ENCODE measurements around the gene RNF123.
A peak's percentile ranks its signal among the peaks of the same experiment; 100 is the strongest.

Gene RNF123

DNA sequence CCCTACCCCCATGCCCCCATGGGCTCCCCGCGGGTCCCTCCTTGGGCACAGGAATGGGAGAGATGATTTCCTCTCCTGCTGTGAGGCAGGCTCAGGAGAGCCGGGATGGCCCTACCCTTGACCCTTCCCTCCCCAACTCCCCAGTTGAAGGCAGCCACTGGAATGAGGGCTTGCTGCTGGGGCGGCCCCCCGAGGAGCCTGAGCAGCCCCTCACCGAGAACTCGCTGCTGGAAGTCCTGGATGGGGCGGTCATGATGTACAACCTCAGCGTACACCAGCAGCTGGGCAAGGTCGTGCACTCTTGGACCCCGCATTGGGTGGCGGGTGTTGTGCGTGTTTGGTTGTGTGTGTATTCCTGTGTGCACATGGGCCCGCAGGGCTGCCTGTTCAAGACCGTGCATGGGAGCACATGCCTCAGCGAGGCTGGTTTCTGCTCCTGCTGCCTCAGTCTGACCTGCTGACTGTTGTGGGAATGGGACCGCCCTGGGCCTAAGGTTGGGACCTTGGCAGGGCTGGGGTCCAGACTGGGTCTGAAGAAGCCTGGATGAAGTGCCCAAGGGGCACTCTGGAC lies 16.1 kb downstream of the RNF123 start:
- no peak for DNase-seq

DNA sequence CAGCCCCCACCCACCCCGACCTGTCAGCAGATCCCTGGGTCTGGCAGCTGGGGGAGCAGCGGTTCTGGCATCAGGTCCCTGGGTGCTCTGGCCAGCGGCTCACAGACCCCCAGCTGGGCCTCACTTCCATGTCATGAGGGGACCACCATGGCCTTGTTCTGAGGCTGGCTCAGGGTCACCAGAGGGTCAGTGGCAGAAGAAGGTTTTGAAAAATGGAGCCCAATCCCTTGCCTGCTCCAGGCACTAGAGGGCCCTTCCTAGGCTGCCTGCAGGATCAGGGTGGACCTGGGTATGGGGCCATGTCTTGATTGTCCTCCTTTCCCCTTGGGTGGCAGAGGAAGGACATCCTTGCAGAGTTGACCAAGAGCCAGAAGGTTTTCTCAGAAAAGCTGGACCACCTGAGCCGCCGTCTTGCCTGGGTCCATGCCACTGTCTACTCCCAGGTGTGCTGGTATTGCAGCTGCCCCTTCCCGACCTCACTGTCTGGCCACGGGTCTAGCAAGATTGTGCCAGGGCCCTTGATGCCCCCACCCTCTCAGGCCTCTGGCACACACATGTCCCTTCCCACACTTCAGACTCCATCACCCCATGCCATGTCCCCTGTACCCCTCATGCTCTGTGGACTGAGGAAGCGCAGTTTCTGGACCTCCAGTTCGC lies 17.2 kb downstream of the RNF123 start:
- DNase-seq: no peak

- DNase-seq: no peak
Observed at GRCh38 chr3:49707113-49707480, 17.7 kb downstream of the RNF123 start.

- DNase-seq: no peak
Observed at GRCh38 chr3:49709852-49710251, 20.5 kb downstream of the RNF123 start.

DNA sequence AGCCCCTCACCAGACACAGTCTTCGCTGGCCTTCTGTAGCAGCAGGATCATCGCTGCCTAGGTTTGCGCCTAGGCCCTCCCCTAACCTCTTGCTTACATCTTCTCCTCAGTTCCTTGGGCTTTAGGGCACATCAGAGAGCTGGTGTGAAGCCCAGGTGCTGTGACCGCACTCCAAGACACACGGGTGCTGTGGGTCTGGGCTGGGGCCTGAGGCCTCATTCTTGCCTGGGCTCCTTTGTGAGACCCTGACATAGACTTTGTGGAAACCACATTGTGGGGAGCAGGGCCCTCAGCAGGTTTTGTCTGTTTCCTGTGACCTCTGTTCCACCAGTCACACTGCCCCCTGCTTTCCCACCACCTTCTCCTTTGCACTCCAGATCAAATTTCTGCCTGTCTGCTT lies 22.1 kb downstream of the RNF123 start:
- DNase-seq: no peak

- DNase-seq: no peak
Observed at GRCh38 chr3:49712166-49712565, 22.8 kb downstream of the RNF123 start.

- DNase-seq: no peak
Observed at GRCh38 chr3:49712631-49713317, 23.4 kb downstream of the RNF123 start.

- DNase-seq: no peak
Observed at GRCh38 chr3:49713336-49714105, 24.2 kb downstream of the RNF123 start.

DNA sequence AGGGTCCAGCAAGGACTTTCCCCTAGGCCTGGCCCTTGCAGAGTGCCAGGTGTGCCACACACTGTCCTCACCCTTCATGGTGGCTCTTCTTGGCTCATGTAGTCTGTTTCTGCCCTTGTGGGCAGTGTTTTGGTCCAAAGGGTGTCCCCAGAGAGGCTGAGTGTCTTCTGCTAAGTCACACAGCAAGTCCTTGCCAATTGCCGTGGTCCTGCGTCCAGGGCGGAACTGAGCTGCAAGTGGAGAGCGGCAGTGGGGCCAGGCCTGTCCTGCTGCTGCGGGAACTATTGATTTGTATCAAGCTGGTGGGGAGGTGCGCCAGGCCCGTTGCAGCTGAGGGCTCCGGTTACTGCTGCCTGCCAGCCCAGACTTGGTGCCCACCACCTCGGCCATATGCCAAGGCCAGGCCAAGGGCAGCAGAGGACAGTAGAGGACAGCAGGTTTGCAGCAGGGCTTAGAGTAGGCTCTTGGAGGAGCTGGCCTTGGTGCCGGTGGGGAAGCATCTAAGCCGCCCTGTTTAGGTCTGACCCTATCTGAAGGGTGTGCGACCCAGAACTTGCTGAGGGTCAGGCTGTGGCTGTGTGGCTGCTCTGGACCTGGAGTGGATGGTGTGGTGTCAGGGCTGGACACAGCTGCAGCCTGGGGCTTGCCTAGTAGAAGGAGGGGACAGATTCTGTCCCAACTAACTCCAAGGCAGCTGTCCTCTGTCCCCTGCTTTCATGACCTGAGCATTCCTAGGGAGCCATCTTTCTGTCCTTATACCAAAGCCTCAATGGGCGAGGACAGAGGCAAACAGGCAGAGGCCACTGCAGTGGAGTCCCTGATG lies 25.6 kb downstream of the RNF123 start:
- DNase-seq: no peak

- DNase-seq: no peak
Observed at GRCh38 chr3:49715611-49716121, 26.3 kb downstream of the RNF123 start.

DNA sequence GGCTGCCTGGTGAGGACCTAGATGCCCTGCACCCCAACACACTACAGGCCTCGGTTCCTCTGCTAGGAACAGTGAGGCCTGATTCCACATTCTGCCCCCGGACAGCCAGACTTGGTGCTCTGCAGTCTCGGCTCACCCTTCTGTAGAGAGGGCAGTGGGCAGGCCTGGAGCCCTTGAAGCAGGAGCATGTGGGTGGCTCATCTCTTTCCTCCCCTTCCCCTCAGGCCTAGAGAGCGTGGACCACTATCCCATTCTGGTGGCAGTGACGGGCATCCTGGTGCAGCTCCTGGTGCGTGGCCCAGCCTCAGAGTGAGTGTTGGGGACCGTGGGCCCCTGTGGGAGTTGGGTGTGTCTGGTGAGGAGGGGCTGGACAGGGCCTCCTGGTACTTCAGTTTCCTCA lies 26.8 kb downstream of the RNF123 start:
- no peak for DNase-seq

- DNase-seq: no peak
Observed at GRCh38 chr3:49716691-49717210, 27.4 kb downstream of the RNF123 start.

DNA sequence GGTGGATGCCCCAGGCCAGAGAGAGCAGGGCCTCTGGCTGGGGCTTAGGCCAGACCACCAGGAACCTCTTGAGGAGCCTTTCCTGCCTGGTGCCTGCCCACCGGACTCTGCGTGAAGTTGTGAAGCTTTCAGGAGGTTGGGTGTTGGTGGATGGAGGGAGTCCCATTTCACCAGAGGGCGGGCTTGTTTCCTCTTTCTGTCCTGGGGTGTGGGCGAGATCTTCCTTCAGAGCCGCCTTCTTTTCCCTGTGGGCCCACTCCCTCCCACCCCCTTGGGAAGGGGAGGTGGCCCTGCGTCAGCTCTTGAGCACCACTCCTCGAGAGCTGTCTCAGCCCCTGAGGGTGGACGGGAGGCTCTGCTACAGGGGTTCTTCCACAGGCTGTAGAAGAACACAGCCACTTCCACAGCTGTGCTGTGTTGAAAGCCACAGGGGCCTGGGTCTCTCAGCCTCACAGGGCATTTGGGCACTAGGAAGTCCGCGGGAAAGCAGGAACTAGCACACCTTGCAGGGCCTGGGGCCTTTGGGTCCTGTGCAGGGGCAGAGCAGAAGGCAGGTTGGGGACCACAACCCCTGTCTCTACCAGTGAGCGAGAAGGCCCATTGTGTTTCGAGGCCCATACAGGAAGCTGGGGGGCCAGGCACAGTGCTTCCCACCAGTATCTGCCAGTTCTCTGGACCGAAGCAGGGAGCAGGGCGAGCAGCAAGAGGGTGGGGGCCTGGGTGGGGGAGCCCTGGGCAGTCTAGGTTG lies 28.0 kb downstream of the RNF123 start:
- no peak for DNase-seq

- DNase-seq: no peak
Observed at GRCh38 chr3:49717959-49718857, 28.9 kb downstream of the RNF123 start.

DNA sequence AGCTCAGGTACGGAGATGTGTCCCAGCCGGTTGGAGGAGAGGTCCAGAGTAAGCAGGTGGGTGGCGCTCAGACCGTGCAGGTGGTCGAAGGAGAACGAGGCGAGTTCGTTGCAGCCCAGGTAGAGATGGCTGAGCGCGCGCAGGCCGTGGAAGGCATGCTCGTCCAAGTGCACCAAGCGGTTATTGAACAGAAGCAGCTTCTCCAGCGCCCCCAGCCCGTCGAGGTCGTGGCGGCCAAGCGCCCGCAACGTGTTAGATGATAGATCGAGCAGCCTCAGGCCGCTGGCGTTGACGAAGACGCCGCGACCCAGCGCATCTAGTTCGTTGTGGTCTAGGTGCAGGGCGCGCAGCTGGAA lies 29.5 kb downstream of the RNF123 start:
- peak; percentile 33 for DNase-seq

DNA sequence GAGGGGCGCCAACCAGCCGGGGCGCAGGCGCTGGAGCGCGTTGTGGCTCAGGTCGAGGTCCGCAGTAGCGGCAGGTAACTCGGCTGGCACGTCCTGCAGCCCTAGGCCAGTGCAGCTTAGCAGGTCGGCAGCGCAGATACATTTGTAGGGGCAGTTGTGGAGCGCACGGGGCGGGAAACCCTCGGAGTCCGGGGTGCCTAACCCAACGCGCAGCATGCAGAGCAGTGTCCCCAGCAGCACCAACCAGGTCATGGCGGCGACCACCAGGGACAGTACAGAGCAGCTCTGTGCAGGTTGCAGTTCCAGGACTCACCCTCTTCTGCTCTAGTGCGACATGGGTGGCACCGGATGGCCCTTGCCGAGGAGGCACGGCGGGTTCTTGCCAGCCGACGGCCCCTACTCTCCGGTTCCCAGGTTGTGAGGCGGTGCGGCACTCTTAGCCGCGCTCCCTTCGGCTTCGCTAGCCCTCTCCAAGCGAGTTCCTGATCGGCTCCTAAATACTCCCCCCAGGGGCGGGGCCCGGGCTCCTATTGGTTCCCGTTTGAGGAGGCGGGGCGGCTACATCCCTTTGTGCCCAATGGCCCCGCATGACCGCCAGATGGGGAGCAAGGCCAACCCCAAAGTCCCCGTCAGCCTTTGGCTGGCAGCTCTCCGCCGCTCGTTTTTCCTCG lies 30.0 kb downstream of the RNF123 start, which contains the start of gene AMIGO3:
Gene AMIGO3, minus strand, starts transcription at position 471 of the 671 bp plus-strand sequence. Its CDS starts 219 bp downstream, at position 252.
- DNase-seq: peak; percentile 93

DNA sequence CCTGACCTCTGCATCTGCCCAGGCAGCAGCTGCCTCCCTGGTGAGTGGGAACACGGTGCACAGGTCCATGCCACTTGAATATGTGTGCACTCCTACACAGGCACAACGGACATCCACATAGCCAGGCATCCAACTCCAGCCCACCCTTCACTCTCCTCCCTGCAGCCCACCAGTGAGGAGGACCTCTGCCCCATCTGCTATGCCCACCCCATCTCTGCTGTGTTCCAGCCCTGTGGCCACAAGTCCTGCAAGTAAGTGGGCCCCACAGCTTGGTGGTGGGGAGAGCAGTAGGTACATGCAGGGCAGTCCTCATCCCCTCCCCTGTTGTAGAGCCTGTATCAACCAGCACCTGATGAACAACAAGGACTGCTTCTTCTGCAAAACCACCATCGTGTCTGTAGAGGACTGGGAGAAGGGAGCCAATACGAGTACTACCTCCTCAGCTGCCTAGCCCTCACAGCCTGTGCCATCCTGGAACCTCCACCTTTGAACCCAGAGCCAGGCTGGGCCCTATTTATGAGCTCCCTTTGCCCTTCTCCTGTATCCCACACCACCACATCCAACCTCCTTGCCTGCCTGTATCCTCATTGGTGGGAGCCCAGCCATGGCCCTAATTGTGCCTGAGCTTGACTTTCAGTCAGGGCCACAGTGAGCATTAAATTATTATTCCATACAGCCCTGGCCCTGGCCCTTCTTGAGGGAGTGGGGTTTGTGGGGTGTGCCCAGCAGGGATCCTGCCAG lies 31.7 kb downstream of the RNF123 start:
- DNase-seq: no peak

DNA sequence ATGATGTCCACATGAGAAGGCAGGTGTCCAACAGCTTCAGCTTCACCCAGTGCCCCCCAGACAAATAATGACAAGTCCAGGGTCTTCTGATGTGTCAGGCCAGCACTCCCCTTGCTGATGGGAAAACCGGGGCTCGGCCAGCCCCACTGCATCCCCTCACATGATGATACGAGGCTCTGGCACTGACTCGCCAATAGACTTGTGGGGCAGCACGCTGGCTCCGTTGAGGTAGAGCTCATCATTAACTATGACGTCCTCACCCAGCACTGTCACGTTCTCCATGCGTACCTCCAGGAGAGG lies 32.2 kb downstream of the RNF123 start:
- DNase-seq: no peak
